Parathyroid adenoma (tissue), 2 donors: ENCODE data around the gene TRAF3.

ENCODE experiments used
- H2AFZ ChIP-seq: fragments of 300-600 bp; sonication (generic); one replicate; pipeline ENCODE4 v1.7.0; 2017; ENCODE audit warnings: antibody characterized with exemption, mild to moderate bottlenecking
- H3K27ac ChIP-seq: fragments of 300-600 bp; sonication (generic); one replicate; pipeline ENCODE4 v1.7.0; 2017
- H3K27me3 ChIP-seq: fragments of 300-600 bp; sonication (generic); one replicate; pipeline ENCODE4 v1.7.0; 2017; ENCODE audit warnings: low read length; ENCODE audit not compliant: control insufficient read depth, insufficient read depth
- H3K36me3 ChIP-seq: fragments of 300-600 bp; sonication (generic); one replicate; pipeline ENCODE4 v1.7.0; 2017; ENCODE audit warnings: low read length; ENCODE audit not compliant: control insufficient read depth, insufficient read depth
- H3K4me1 ChIP-seq: fragments of 300-600 bp; sonication (generic); one replicate; pipeline ENCODE4 v1.7.0; 2017; ENCODE audit warnings: control low read depth
- H3K4me2 ChIP-seq: fragments of 300-600 bp; sonication (generic); one replicate; pipeline ENCODE4 v1.7.0; 2017; ENCODE audit warnings: low read length
- H3K4me3 ChIP-seq: fragments of 300-600 bp; sonication (generic); one replicate; pipeline ENCODE4 v1.7.0; 2017; ENCODE audit warnings: low read depth, low read length
- H3K79me2 ChIP-seq: fragments of 300-600 bp; sonication (generic); one replicate; pipeline ENCODE4 v1.7.0; 2017; ENCODE audit warnings: control low read depth
- H3K9ac ChIP-seq: fragments of 300-600 bp; sonication (generic); one replicate; pipeline ENCODE4 v1.7.0; 2017; ENCODE audit warnings: mild to moderate bottlenecking
- H3K9me3 ChIP-seq: fragments of 300-600 bp; sonication (generic); one replicate; pipeline ENCODE4 v1.7.0; 2017; ENCODE audit warnings: low read length; ENCODE audit not compliant: control insufficient read depth
- CTCF ChIP-seq: fragments of 300-600 bp; sonication (generic); IDR thresholded peaks from one replicate; pipeline ENCODE4 v1.7.0; 2017; ENCODE audit warnings: antibody characterized with exemption, mild to moderate bottlenecking
- donor health status: primary hyperparathyroidism.

The TRAF3 gene

GRCh38 chr14:102870994-102871831 lies 94.0 kb downstream of the TRAF3 start:
- Histone ChIP-seq H3K9me3 (no peaks in the 10 kb centered on the region), H3K79me2 (no peaks in the 10 kb centered on the region), H2AFZ (no peak overlapping the region), H3K4me1 (no peaks in the 10 kb centered on the region), H3K27me3 (no peaks in the 10 kb centered on the region), H3K27ac (no peak overlapping the region), H3K4me3 (no peak overlapping the region), H3K4me2 (no peak overlapping the region), H3K9ac (no peak overlapping the region), H3K36me3 (no peaks in the 10 kb centered on the region)
- TF ChIP-seq CTCF, result no peak

- no peak for TF ChIP-seq CTCF
Observed at GRCh38 chr14:102872020-102872419, 94.8 kb downstream of the TRAF3 start.

GRCh38 chr14:102873131-102873530 lies 95.9 kb downstream of the TRAF3 start:
- H3K36me3 ChIP-seq, result no peaks in the 10 kb centered on the region
- no peak overlapping the region for H3K4me3 ChIP-seq
- no peak overlapping the region for H3K27ac ChIP-seq
- no peak overlapping the region for H3K4me2 ChIP-seq
- no peak overlapping the region for H3K9ac ChIP-seq
- no peak overlapping the region for H2AFZ ChIP-seq
- no peak for TF ChIP-seq CTCF
- H3K27me3 ChIP-seq, result no peaks in the 10 kb centered on the region
- H3K79me2 ChIP-seq, result no peaks in the 10 kb centered on the region
- H3K9me3 ChIP-seq, result no peaks in the 10 kb centered on the region
- H3K4me1 ChIP-seq, result no peaks in the 10 kb centered on the region

More at GRCh38 chr14:102872020-102872419, 94.8 kb downstream of the TRAF3 start:
- Histone ChIP-seq H3K79me2 (no peaks in the 10 kb centered on the region), H3K27me3 (no peaks in the 10 kb centered on the region), H3K9ac (no peak overlapping the region), H2AFZ (no peak overlapping the region), H3K9me3 (no peaks in the 10 kb centered on the region), H3K36me3 (no peaks in the 10 kb centered on the region), H3K4me3 (no peak overlapping the region), H3K4me1 (no peaks in the 10 kb centered on the region), H3K4me2 (no peak overlapping the region), H3K27ac (no peak overlapping the region)

GRCh38 chr14:102873546-102874061 lies 96.4 kb downstream of the TRAF3 start:
- Histone ChIP-seq H3K9ac (no peak overlapping the region), H3K27me3 (no peaks in the 10 kb centered on the region), H3K4me1 (no peaks in the 10 kb centered on the region), H3K36me3 (no peaks in the 10 kb centered on the region), H3K79me2 (no peaks in the 10 kb centered on the region), H3K4me3 (no peak overlapping the region), H3K9me3 (no peaks in the 10 kb centered on the region), H3K4me2 (no peak overlapping the region), H3K27ac (no peak overlapping the region), H2AFZ (no peak overlapping the region)
- TF ChIP-seq CTCF, result no peak
